Trophoblast cell (in vitro differentiated cells and primary cell): ENCODE measurements around the gene HSP90AB1.
A peak's percentile ranks its signal among the peaks of the same experiment; 100 is the strongest.

Experiments
- DNase-seq, 2 donors: peaks; one replicate each; pipeline ENCODE4 v3.0.0-alpha.2; 2016
- H2AFZ ChIP-seq: 2 replicates; pipeline ENCODE4 v1.6.1; 2013; ENCODE audit warnings: low read length, moderate library complexity, mild to moderate bottlenecking; ENCODE audit not compliant: insufficient read depth, poor library complexity
- H2AK5ac ChIP-seq: 2 replicates; pipeline ENCODE4 v1.6.1; 2013; ENCODE audit warnings: mild to moderate bottlenecking, low read length
- H2BK120ac ChIP-seq: 2 replicates; pipeline ENCODE4 v1.6.1; 2013; ENCODE audit warnings: low read length, mild to moderate bottlenecking, moderate library complexity; ENCODE audit not compliant: insufficient read depth, poor library complexity
- H2BK12ac ChIP-seq: 2 replicates; pipeline ENCODE4 v1.6.1; 2013; ENCODE audit warnings: mild to moderate bottlenecking, low read length, moderate library complexity
- H2BK5ac ChIP-seq: 2 replicates; pipeline ENCODE4 v1.6.1; 2013; ENCODE audit warnings: low read length, low read depth, moderate library complexity, mild to moderate bottlenecking; ENCODE audit not compliant: poor library complexity
- H3K14ac ChIP-seq: 2 replicates; pipeline ENCODE4 v1.6.1; 2013; ENCODE audit warnings: mild to moderate bottlenecking, low read length
- H3K18ac ChIP-seq: 2 replicates; pipeline ENCODE4 v1.6.1; 2013; ENCODE audit warnings: mild to moderate bottlenecking, low read length
- H3K23ac ChIP-seq: 2 replicates; pipeline ENCODE4 v1.6.1; 2013; ENCODE audit warnings: low read length
- H3K27ac ChIP-seq: 2 replicates; pipeline ENCODE4 v1.5.1; 2013; ENCODE audit warnings: low read depth, mild to moderate bottlenecking, inconsistent platforms, low read length, moderate library complexity
- H3K27me3 ChIP-seq: 2 replicates; pipeline ENCODE4 v1.6.1; 2013; ENCODE audit warnings: inconsistent platforms, mild to moderate bottlenecking, low read length, moderate library complexity; ENCODE audit not compliant: insufficient read depth
- H3K36me3 ChIP-seq, 2 experiments: 1 replicate in 1 of 2; 2 replicates in 1 of 2; pipeline ENCODE4 v1.6.1; 2013; ENCODE audit warnings: low read length in 2 of 2, mild to moderate bottlenecking in 2 of 2, moderate library complexity in 1 of 2; ENCODE audit not compliant: insufficient read depth in 2 of 2, control insufficient read depth in 1 of 2
- H3K4ac ChIP-seq: 2 replicates; pipeline ENCODE4 v1.6.1; 2013; ENCODE audit warnings: low read depth, mild to moderate bottlenecking, low read length, moderate library complexity
- H3K4me1 ChIP-seq, 2 experiments: 1 replicate in 1 of 2; 2 replicates in 1 of 2; pipeline ENCODE4 v1.6.1; 2013; ENCODE audit warnings: low read length in 2 of 2, mild to moderate bottlenecking in 2 of 2, moderate library complexity in 1 of 2; ENCODE audit not compliant: insufficient read depth in 2 of 2, control insufficient read depth in 1 of 2
- H3K4me2 ChIP-seq: 2 replicates; pipeline ENCODE4 v1.6.1; 2013; ENCODE audit warnings: inconsistent platforms, mild to moderate bottlenecking, low read length, moderate library complexity
- H3K4me3 ChIP-seq: 2 replicates; pipeline ENCODE4 v1.5.1; 2013; ENCODE audit warnings: mild to moderate bottlenecking, low read depth, low read length, inconsistent platforms
- H3K79me1 ChIP-seq: one replicate; pipeline ENCODE4 v1.6.1; 2013; ENCODE audit warnings: low read length
- H3K79me2 ChIP-seq: 2 replicates; pipeline ENCODE4 v1.6.1; 2013; ENCODE audit warnings: low read length, mild to moderate bottlenecking; ENCODE audit not compliant: control insufficient read depth, insufficient read depth, poor library complexity
- H3K9ac ChIP-seq: 2 replicates; pipeline ENCODE4 v1.6.1; 2013; ENCODE audit warnings: mild to moderate bottlenecking, low read length
- H3K9me3 ChIP-seq: 2 replicates; pipeline ENCODE4 v1.6.1; 2013; ENCODE audit warnings: low read depth, mild to moderate bottlenecking, control low read depth, inconsistent platforms, low read length; ENCODE audit not compliant: insufficient read depth
- H4K12ac ChIP-seq: 2 replicates; pipeline ENCODE4 v1.6.1; 2013; ENCODE audit warnings: low read depth, mild to moderate bottlenecking, low read length, moderate library complexity
- H4K8ac ChIP-seq: 2 replicates; pipeline ENCODE4 v1.6.1; 2013; ENCODE audit warnings: low read depth, mild to moderate bottlenecking, low read length, moderate library complexity
- H4K91ac ChIP-seq: one replicate; pipeline ENCODE4 v1.6.1; 2013; ENCODE audit warnings: low read depth, mild to moderate bottlenecking, low read length, moderate library complexity
- WGBS: extraction: QIAGEN DNeasy Blood & Tissue Kit; methylation state at CpG from one replicate; pipeline ENCODE4 v1.1.7; 2013; ENCODE audit warnings: missing lambda C conversion rate; ENCODE audit not compliant: insufficient read length, insufficient coverage; ENCODE audit errors: extremely low coverage; 5-methylcytosine and 5-hydroxymethylcytosine counted together

The HSP90AB1 gene

DNA sequence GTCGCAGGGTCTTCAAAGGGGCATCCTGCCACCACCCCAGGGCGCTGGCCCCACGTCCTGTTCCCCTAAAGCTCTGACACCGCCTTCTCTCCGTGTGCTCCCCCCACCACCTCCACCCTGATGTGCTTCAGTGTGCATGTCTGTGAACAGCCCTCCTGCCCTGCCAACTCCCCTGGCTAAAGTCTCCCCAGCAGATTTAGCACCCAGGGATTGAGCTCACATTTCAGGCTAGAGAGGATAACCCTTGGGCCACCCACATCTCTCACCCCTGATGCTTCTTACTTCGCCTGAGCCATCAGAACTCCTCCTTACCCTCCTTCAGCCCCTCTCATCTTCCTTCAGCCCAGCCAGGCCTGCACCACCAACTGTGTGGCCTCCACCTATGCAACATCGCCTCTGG is 30.9 kb downstream of the HSP90AB1 start:
- Histone ChIP-seq H3K36me3 (no peaks in the 10 kb centered on the region), H3K27me3 (no peaks in the 10 kb centered on the region), H3K9ac (no peak overlapping the region), H3K4me3 (no peak overlapping the region), H3K9me3 (peaks cover 6% of the 10 kb centered on the region), H2BK120ac (no peak overlapping the region), H4K12ac (no peak overlapping the region), H3K79me1 (no peaks in the 10 kb centered on the region), H3K27ac (no peak overlapping the region), H3K23ac (no peak overlapping the region), H3K4me1 (no peaks in the 10 kb centered on the region), H3K18ac (no peak overlapping the region), H4K8ac (no peak overlapping the region), H2BK5ac (no peak overlapping the region), H2AK5ac (no peak overlapping the region), H3K4me2 (no peak overlapping the region), H2BK12ac (no peak overlapping the region), H3K4ac (no peak overlapping the region), H3K79me2 (no peaks in the 10 kb centered on the region), H3K14ac (no peak overlapping the region), H2AFZ (no peak overlapping the region), H4K91ac (no peak overlapping the region)
- no CpG with 5 or more reads among the region's 7 CpGs for WGBS
- no peak for DNase-seq

GRCh38 chr6:44278315-44278714 is 31.4 kb downstream of the HSP90AB1 start:
- Histone ChIP-seq H2BK5ac (no peak overlapping the region), H2BK120ac (no peak overlapping the region), H3K79me2 (no peaks in the 10 kb centered on the region), H3K4me1 (no peaks in the 10 kb centered on the region), H2AK5ac (no peak overlapping the region), H3K18ac (no peak overlapping the region), H4K12ac (no peak overlapping the region), H2AFZ (no peak overlapping the region), H3K27me3 (no peaks in the 10 kb centered on the region), H2BK12ac (no peak overlapping the region), H3K4me3 (no peak overlapping the region), H3K36me3 (no peaks in the 10 kb centered on the region), H3K23ac (no peak overlapping the region), H3K9ac (no peak overlapping the region), H3K27ac (no peak overlapping the region), H3K79me1 (no peaks in the 10 kb centered on the region), H3K4me2 (no peak overlapping the region), H3K9me3 (peaks cover 7% of the 10 kb centered on the region), H4K91ac (no peak overlapping the region), H3K4ac (no peak overlapping the region), H4K8ac (no peak overlapping the region), H3K14ac (no peak overlapping the region)
- no CpG with 5 or more reads among the region's 3 CpGs for WGBS
- DNase-seq, result no peak

DNA sequence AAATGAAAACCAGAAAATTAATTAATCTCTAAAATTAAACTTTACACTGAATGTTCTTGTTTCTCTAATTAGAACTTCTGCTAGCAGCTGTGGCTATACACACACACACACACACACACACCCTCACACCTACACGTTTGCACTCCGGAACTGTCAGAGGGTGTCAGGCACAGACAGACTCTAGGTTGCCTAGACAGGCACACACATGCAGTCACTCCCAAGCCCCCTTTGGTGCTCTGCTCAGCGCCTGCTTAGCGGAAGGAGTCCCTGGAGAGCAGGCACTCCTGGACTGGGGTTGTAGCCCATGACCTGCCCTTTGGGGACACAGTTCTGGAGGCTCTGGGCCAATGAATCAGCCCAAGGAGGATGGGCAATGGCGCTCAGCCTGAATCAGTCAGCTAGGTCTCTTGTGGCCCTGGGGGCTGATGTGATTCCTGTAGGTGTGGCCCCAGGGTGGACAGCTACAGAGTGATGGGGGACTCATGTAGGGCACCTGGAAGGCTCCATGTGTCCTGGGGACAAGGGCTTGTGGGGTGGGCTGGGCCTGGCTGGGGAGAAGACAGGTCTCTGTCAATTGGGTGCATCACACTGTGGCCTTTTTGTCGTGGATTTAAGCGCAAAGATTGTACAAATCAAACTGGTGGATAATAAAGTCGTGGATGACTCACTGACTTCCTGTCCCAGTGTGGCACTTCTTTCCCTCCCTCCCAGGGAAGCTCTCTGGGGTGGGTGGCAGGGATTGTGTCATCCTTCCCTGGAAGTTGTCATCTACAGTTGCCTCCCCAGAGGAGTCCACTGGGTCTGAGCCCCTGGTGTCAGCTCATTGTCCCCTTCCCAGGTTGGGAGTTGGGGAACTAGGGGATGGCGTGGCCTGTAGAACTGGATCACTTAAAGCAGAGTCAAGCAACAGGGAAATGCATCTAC is 32.1 kb downstream of the HSP90AB1 start:
- H4K91ac ChIP-seq, result no peak overlapping the region
- no peak overlapping the region for H3K4me2 ChIP-seq
- no peak overlapping the region for H3K18ac ChIP-seq
- no peak overlapping the region for H3K4ac ChIP-seq
- no peak for DNase-seq
- WGBS, result no CpG with 5 or more reads among the region's 9 CpGs
- no peaks in the 10 kb centered on the region for H3K36me3 ChIP-seq
- H3K4me3 ChIP-seq, result no peak overlapping the region
- no peak overlapping the region for H2AK5ac ChIP-seq
- no peaks in the 10 kb centered on the region for H3K79me1 ChIP-seq
- H3K9ac ChIP-seq, result no peak overlapping the region
- no peak overlapping the region for H2BK120ac ChIP-seq
- H4K8ac ChIP-seq, result no peak overlapping the region
- no peak overlapping the region for H3K14ac ChIP-seq
- no peak overlapping the region for H4K12ac ChIP-seq
- H3K79me2 ChIP-seq, result no peaks in the 10 kb centered on the region
- H2AFZ ChIP-seq, result no peak overlapping the region
- no peak overlapping the region for H3K23ac ChIP-seq
- H3K27ac ChIP-seq, result no peak overlapping the region
- no peak overlapping the region for H2BK5ac ChIP-seq
- H3K27me3 ChIP-seq, result no peaks in the 10 kb centered on the region
- H3K4me1 ChIP-seq, result no peaks in the 10 kb centered on the region
- H3K9me3 ChIP-seq, result peaks cover 7% of the 10 kb centered on the region
- no peak overlapping the region for H2BK12ac ChIP-seq

GRCh38 chr6:44284121-44284520 is 37.2 kb downstream of the HSP90AB1 start:
- Histone ChIP-seq H2BK12ac (no peak overlapping the region), H2AFZ (no peak overlapping the region), H3K27ac (no peak overlapping the region), H3K27me3 (no peaks in the 10 kb centered on the region), H2AK5ac (no peak overlapping the region), H4K91ac (no peak overlapping the region), H4K12ac (no peak overlapping the region), H2BK5ac (no peak overlapping the region), H2BK120ac (no peak overlapping the region), H3K9me3 (peaks cover 7% of the 10 kb centered on the region), H3K18ac (no peak overlapping the region), H3K79me1 (no peaks in the 10 kb centered on the region), H3K4me2 (no peak overlapping the region), H3K14ac (no peak overlapping the region), H3K4me1 (no peaks in the 10 kb centered on the region), H3K36me3 (no peaks in the 10 kb centered on the region), H3K23ac (peak overlapping the region; percentile 21), H3K4me3 (no peak overlapping the region), H3K9ac (no peak overlapping the region), H3K79me2 (no peaks in the 10 kb centered on the region), H3K4ac (no peak overlapping the region), H4K8ac (no peak overlapping the region)
- no peak for DNase-seq
- WGBS, result no CpG with 5 or more reads among the region's 2 CpGs
